B cell (primary cell): ENCODE results near the gene MRPL36. TPM values are rescaled to one million over a fixed set of nuclear protein-coding genes. Genes with fewer than 3 reads are reported as not detected.

ENCODE experiments used
- ATAC-seq: fragments of 200-7000 bp; cut with Tn5 transposase; one replicate; pipeline ENCODE4 v1.10.0; 2021; ENCODE audit warnings: low read depth, mild to moderate bottlenecking, moderate number of reproducible peaks, moderate library complexity
- CTCF ChIA-PET: fragments of 350-600 bp; sonication (Branson Sonifier 250); formaldehyde crosslinking; loops from one replicate; lab custom pipeline; 2021; ENCODE audit warnings: antibody characterized with exemption, inconsistent platforms; lab: Charles Lee
- POLR2A ChIA-PET: fragments of 350-600 bp; sonication (Branson Sonifier 250); formaldehyde crosslinking; loops from one replicate; lab custom pipeline; 2021; ENCODE audit warnings: antibody characterized with exemption; lab: Charles Lee
- DNase-seq: peaks from one replicate; pipeline ENCODE4 v3.0.0; 2013
- H2AFZ ChIP-seq: 2 replicates; pipeline ENCODE4 v1.6.1; 2012; ENCODE audit warnings: mild to moderate bottlenecking, low read depth, low read length; ENCODE audit not compliant: insufficient read depth, poor library complexity, severe bottlenecking
- H3K27ac ChIP-seq, 2 donors: 1 replicate in 1 of 2; 2 replicates in 1 of 2; pipeline ENCODE4 v1.5.1; 2012 to 2013; ENCODE audit warnings: low read length in 2 of 2, mild to moderate bottlenecking in 2 of 2, moderate library complexity in 1 of 2
- H3K27me3 ChIP-seq, 4 experiments: fragments of 200-600 bp in 1 of 4; sonication (generic) in 1 of 4; replicated peaks in 1 of 4; 1 replicate in 2 of 4; 2 replicates in 2 of 4; pipeline versions ENCODE4 v1.6.1 to v1.7.0; 2013 to 2016; ENCODE audit warnings: low read length in 3 of 4, mild to moderate bottlenecking in 2 of 4, mixed read lengths in 1 of 4, moderate library complexity in 1 of 4; ENCODE audit not compliant: insufficient read depth in 4 of 4, control insufficient read depth in 3 of 4; ENCODE audit errors: control extremely low read depth in 1 of 4
- H3K36me3 ChIP-seq, 2 experiments: replicated peaks in 1 of 2; 1 replicate in 1 of 2; 2 replicates in 1 of 2; pipeline versions ENCODE4 v1.6.1 to v1.7.1; 2013; ENCODE audit warnings: low read length in 1 of 2; ENCODE audit not compliant: insufficient read depth in 2 of 2, control insufficient read depth in 1 of 2; ENCODE audit errors: control extremely low read depth in 1 of 2, extremely low read depth in 1 of 2
- H3K4me1 ChIP-seq, 2 donors: fragments of 200-600 bp in 1 of 2; sonication (generic) in 1 of 2; 1 replicate in 1 of 2; 2 replicates in 1 of 2; pipeline versions ENCODE4 v1.5.1 to v1.6.1; 2013 to 2017; ENCODE audit warnings: low read length in 2 of 2; ENCODE audit not compliant: control insufficient read depth in 2 of 2, insufficient read depth in 2 of 2
- H3K4me2 ChIP-seq: replicated peaks from 2 replicates; pipeline ENCODE3; 2012; ENCODE audit warnings: mild to moderate bottlenecking, low read depth, low read length; ENCODE audit not compliant: poor library complexity, severe bottlenecking
- H3K4me3 ChIP-seq, 5 experiments: fragments of 200-600 bp in 1 of 5; sonication (generic) in 1 of 5; 1 replicate in 3 of 5; 2 replicates in 2 of 5; pipeline versions ENCODE4 v1.5.1 to v1.7.0; 2011 to 2016; ENCODE audit warnings: low read length in 4 of 5, mild to moderate bottlenecking in 4 of 5, low read depth in 2 of 5, control low read depth in 1 of 5, moderate library complexity in 1 of 5; ENCODE audit not compliant: insufficient read depth in 1 of 5; ENCODE audit errors: control extremely low read depth in 1 of 5, extremely low read depth in 1 of 5
- H3K79me2 ChIP-seq: fragments of 200-600 bp; sonication (generic); one replicate; pipeline ENCODE4 v1.6.0; 2016; ENCODE audit warnings: low read length; ENCODE audit not compliant: control insufficient read depth, insufficient read depth
- H3K9ac ChIP-seq: fragments of 200-600 bp; sonication (generic); 2 replicates; pipeline ENCODE4 v1.6.1; 2017; ENCODE audit warnings: mild to moderate bottlenecking, low read length, moderate library complexity
- H3K9me3 ChIP-seq, 3 donors: one replicate each; pipeline versions ENCODE4 v1.6.1 to v1.7.1; 2013; ENCODE audit warnings: low read length in 2 of 3; ENCODE audit not compliant: control insufficient read depth in 2 of 3, insufficient read depth in 1 of 3; ENCODE audit errors: control extremely low read depth in 1 of 3
- H4K20me1 ChIP-seq: 2 replicates; pipeline ENCODE4 v1.6.0; 2012; ENCODE audit warnings: mild to moderate bottlenecking, low read length; ENCODE audit not compliant: insufficient read depth, control insufficient read depth, poor library complexity, severe bottlenecking
- H3K27ac Mint-ChIP-seq: one replicate; pipeline ENCODE4 v1.8.0; 2021; ENCODE audit warnings: mixed read lengths
- H3K27me3 Mint-ChIP-seq: one replicate; pipeline ENCODE4 v1.8.0; 2021; ENCODE audit warnings: mixed read lengths
- H3K4me1 Mint-ChIP-seq: one replicate; pipeline ENCODE4 v1.8.0; 2021; ENCODE audit warnings: mixed read lengths
- H3K4me3 Mint-ChIP-seq: one replicate; pipeline ENCODE4 v1.8.0; 2021; ENCODE audit warnings: mixed read lengths
- H3K9me3 Mint-ChIP-seq: one replicate; pipeline ENCODE4 v1.8.0; 2022; ENCODE audit warnings: mixed read lengths; ENCODE audit not compliant: insufficient read depth
- CTCF ChIP-seq: fragments of 200-600 bp; IDR thresholded peaks from one replicate; pipeline ENCODE4 v1.8.0; 2022; ENCODE audit warnings: antibody characterized with exemption, mild to moderate bottlenecking
- EZH2 ChIP-seq: IDR thresholded peaks from 2 replicates; pipeline ENCODE4 v1.6.1; 2012; ENCODE audit warnings: borderline replicate concordance, low read depth, mild to moderate bottlenecking, moderate library complexity, low read length; ENCODE audit not compliant: insufficient read depth, poor library complexity, severe bottlenecking
- WGBS: methylation state at CpG from one replicate; pipeline ENCODE4 v1.1.5; 2013; ENCODE audit warnings: missing lambda C conversion rate; ENCODE audit not compliant: insufficient coverage; 5-methylcytosine and 5-hydroxymethylcytosine counted together
- intact Hi-C: fragments of 100-400 bp; cut with micrococcal nuclease; formaldehyde crosslinking; loops from one replicate; pipeline ENCODE4 v1.10.0; 2022
- polyA plus RNA-seq: library from polyadenylated mRNA; depleted of rRNA; stranded (reverse); fragments of >200 nt; gene quantifications from 2 replicates; pipeline ENCODE4 v1.2.3, GENCODE V29; 2012
- total RNA-seq, 2 donors: library from RNA; stranded (reverse); fragments of 120-200 nt in 1 of 2; gene quantifications; 1 replicate in 1 of 2; 2 replicates in 1 of 2; pipeline versions ENCODE4 v1.2.3 to v1.2.4, GENCODE V29; 2013 to 2022

Gene MRPL36
- total and polyA plus RNA-seq, 2 donors (not counting 1 experiment from before 2014, with no cell fraction given) = 12.5 to 25.0 TPM

GRCh38 chr5:1845696-1846095, 46.1 kb upstream of the MRPL36 start:
- Mint-ChIP-seq H3K27ac (no peak overlapping the region), H3K9me3 (no peaks in the 10 kb centered on the region), H3K27me3 (peaks cover 27% of the 10 kb centered on the region), H3K4me3 (no peak overlapping the region), H3K4me1 (no peaks in the 10 kb centered on the region)
- Histone ChIP-seq H3K27ac (no peak overlapping the region), H3K36me3 (no peaks in the 10 kb centered on the region), H3K4me3 (no peak overlapping the region), H3K9me3 (peaks cover 0 to 3% (median 0%) of the 10 kb centered on the region in 3 donors), H3K27me3 (peaks cover 0 to 7% (median 0%) of the 10 kb centered on the region in 4 experiments), H3K79me2 (no peaks in the 10 kb centered on the region), H3K9ac (no peak overlapping the region), H3K4me2 (no peak overlapping the region), H2AFZ (no peak overlapping the region), H3K4me1 (no peaks in the 10 kb centered on the region), H4K20me1 (no peaks in the 10 kb centered on the region)
- no peak for DNase-seq
- intact Hi-C loops = no loop called here
- ChIA-PET POLR2A (no interaction called here), CTCF (no interaction called here)
- no peak for ATAC-seq
- 100% methylated on average over 1 of the region's 1 CpG for WGBS
- TF ChIP-seq EZH2 (no peak), CTCF (peak; percentile 25)

GRCh38 chr5:1844708-1845436, 45.2 kb upstream of the MRPL36 start:
- ATAC-seq = no peak

More at GRCh38 chr5:1844708-1845436, 45.2 kb upstream of the MRPL36 start:
- no peak overlapping the region for H3K4me3 ChIP-seq
- ChIA-PET POLR2A (no interaction called here), CTCF (no interaction called here)
- H3K79me2 ChIP-seq = no peaks in the 10 kb centered on the region
- intact Hi-C loops = no loop called here
- Mint-ChIP-seq H3K9me3 (no peaks in the 10 kb centered on the region), H3K4me1 (no peaks in the 10 kb centered on the region), H3K4me3 (no peak overlapping the region), H3K27me3 (peaks cover 32% of the 10 kb centered on the region), H3K27ac (no peak overlapping the region)
- no peak overlapping the region for H3K9ac ChIP-seq
- H3K4me2 ChIP-seq = no peak overlapping the region
- peaks cover 0 to 14% (median 0%) of the 10 kb centered on the region in 4 experiments for H3K27me3 ChIP-seq
- H3K36me3 ChIP-seq = no peaks in the 10 kb centered on the region
- no peak for TF ChIP-seq EZH2
- TF ChIP-seq CTCF = no peak
- H2AFZ ChIP-seq = no peak overlapping the region
- no peaks in the 10 kb centered on the region for H3K4me1 ChIP-seq
- H3K27ac ChIP-seq = no peak overlapping the region
- WGBS = 92% methylated on average over 5 of the region's 5 CpGs
- H3K9me3 ChIP-seq = peaks cover 0 to 3% (median 0%) of the 10 kb centered on the region in 3 donors
- no peak for DNase-seq
- no peaks in the 10 kb centered on the region for H4K20me1 ChIP-seq
